B cell (primary cell): ENCODE measurements around the gene DPP10. TPM values are rescaled to one million over a fixed set of nuclear protein-coding genes. Genes with fewer than 3 reads are reported as not detected.

ENCODE experiments used
- ATAC-seq: fragments of 200-7000 bp; cut with Tn5 transposase; one replicate; pipeline ENCODE4 v1.10.0; 2021; ENCODE audit warnings: low read depth, mild to moderate bottlenecking, moderate number of reproducible peaks, moderate library complexity
- CTCF ChIA-PET: fragments of 350-600 bp; sonication (Branson Sonifier 250); formaldehyde crosslinking; loops from one replicate; lab custom pipeline; 2021; ENCODE audit warnings: antibody characterized with exemption, inconsistent platforms; lab: Charles Lee
- POLR2A ChIA-PET: fragments of 350-600 bp; sonication (Branson Sonifier 250); formaldehyde crosslinking; loops from one replicate; lab custom pipeline; 2021; ENCODE audit warnings: antibody characterized with exemption; lab: Charles Lee
- DNase-seq: peaks from one replicate; pipeline ENCODE4 v3.0.0; 2013
- H2AFZ ChIP-seq: 2 replicates; pipeline ENCODE4 v1.6.1; 2012; ENCODE audit warnings: mild to moderate bottlenecking, low read depth, low read length; ENCODE audit not compliant: insufficient read depth, poor library complexity, severe bottlenecking
- H3K27ac ChIP-seq, 2 donors: 1 replicate in 1 of 2; 2 replicates in 1 of 2; pipeline ENCODE4 v1.5.1; 2012 to 2013; ENCODE audit warnings: low read length in 2 of 2, mild to moderate bottlenecking in 2 of 2, moderate library complexity in 1 of 2
- H3K27me3 ChIP-seq, 4 experiments: fragments of 200-600 bp in 1 of 4; sonication (generic) in 1 of 4; replicated peaks in 1 of 4; 1 replicate in 2 of 4; 2 replicates in 2 of 4; pipeline versions ENCODE4 v1.6.1 to v1.7.0; 2013 to 2016; ENCODE audit warnings: low read length in 3 of 4, mild to moderate bottlenecking in 2 of 4, mixed read lengths in 1 of 4, moderate library complexity in 1 of 4; ENCODE audit not compliant: insufficient read depth in 4 of 4, control insufficient read depth in 3 of 4; ENCODE audit errors: control extremely low read depth in 1 of 4
- H3K36me3 ChIP-seq, 2 experiments: replicated peaks in 1 of 2; 1 replicate in 1 of 2; 2 replicates in 1 of 2; pipeline versions ENCODE4 v1.6.1 to v1.7.1; 2013; ENCODE audit warnings: low read length in 1 of 2; ENCODE audit not compliant: insufficient read depth in 2 of 2, control insufficient read depth in 1 of 2; ENCODE audit errors: control extremely low read depth in 1 of 2, extremely low read depth in 1 of 2
- H3K4me1 ChIP-seq, 2 donors: fragments of 200-600 bp in 1 of 2; sonication (generic) in 1 of 2; 1 replicate in 1 of 2; 2 replicates in 1 of 2; pipeline versions ENCODE4 v1.5.1 to v1.6.1; 2013 to 2017; ENCODE audit warnings: low read length in 2 of 2; ENCODE audit not compliant: control insufficient read depth in 2 of 2, insufficient read depth in 2 of 2
- H3K4me2 ChIP-seq: replicated peaks from 2 replicates; pipeline ENCODE3; 2012; ENCODE audit warnings: mild to moderate bottlenecking, low read depth, low read length; ENCODE audit not compliant: poor library complexity, severe bottlenecking
- H3K4me3 ChIP-seq, 5 experiments: fragments of 200-600 bp in 1 of 5; sonication (generic) in 1 of 5; 1 replicate in 3 of 5; 2 replicates in 2 of 5; pipeline versions ENCODE4 v1.5.1 to v1.7.0; 2011 to 2016; ENCODE audit warnings: low read length in 4 of 5, mild to moderate bottlenecking in 4 of 5, low read depth in 2 of 5, control low read depth in 1 of 5, moderate library complexity in 1 of 5; ENCODE audit not compliant: insufficient read depth in 1 of 5; ENCODE audit errors: control extremely low read depth in 1 of 5, extremely low read depth in 1 of 5
- H3K79me2 ChIP-seq: fragments of 200-600 bp; sonication (generic); one replicate; pipeline ENCODE4 v1.6.0; 2016; ENCODE audit warnings: low read length; ENCODE audit not compliant: control insufficient read depth, insufficient read depth
- H3K9ac ChIP-seq: fragments of 200-600 bp; sonication (generic); 2 replicates; pipeline ENCODE4 v1.6.1; 2017; ENCODE audit warnings: mild to moderate bottlenecking, low read length, moderate library complexity
- H3K9me3 ChIP-seq, 3 donors: one replicate each; pipeline versions ENCODE4 v1.6.1 to v1.7.1; 2013; ENCODE audit warnings: low read length in 2 of 3; ENCODE audit not compliant: control insufficient read depth in 2 of 3, insufficient read depth in 1 of 3; ENCODE audit errors: control extremely low read depth in 1 of 3
- H4K20me1 ChIP-seq: 2 replicates; pipeline ENCODE4 v1.6.0; 2012; ENCODE audit warnings: mild to moderate bottlenecking, low read length; ENCODE audit not compliant: insufficient read depth, control insufficient read depth, poor library complexity, severe bottlenecking
- H3K27ac Mint-ChIP-seq: one replicate; pipeline ENCODE4 v1.8.0; 2021; ENCODE audit warnings: mixed read lengths
- H3K27me3 Mint-ChIP-seq: one replicate; pipeline ENCODE4 v1.8.0; 2021; ENCODE audit warnings: mixed read lengths
- H3K4me1 Mint-ChIP-seq: one replicate; pipeline ENCODE4 v1.8.0; 2021; ENCODE audit warnings: mixed read lengths
- H3K4me3 Mint-ChIP-seq: one replicate; pipeline ENCODE4 v1.8.0; 2021; ENCODE audit warnings: mixed read lengths
- H3K9me3 Mint-ChIP-seq: one replicate; pipeline ENCODE4 v1.8.0; 2022; ENCODE audit warnings: mixed read lengths; ENCODE audit not compliant: insufficient read depth
- CTCF ChIP-seq: fragments of 200-600 bp; IDR thresholded peaks from one replicate; pipeline ENCODE4 v1.8.0; 2022; ENCODE audit warnings: antibody characterized with exemption, mild to moderate bottlenecking
- EZH2 ChIP-seq: IDR thresholded peaks from 2 replicates; pipeline ENCODE4 v1.6.1; 2012; ENCODE audit warnings: borderline replicate concordance, low read depth, mild to moderate bottlenecking, moderate library complexity, low read length; ENCODE audit not compliant: insufficient read depth, poor library complexity, severe bottlenecking
- WGBS: methylation state at CpG from one replicate; pipeline ENCODE4 v1.1.5; 2013; ENCODE audit warnings: missing lambda C conversion rate; ENCODE audit not compliant: insufficient coverage; 5-methylcytosine and 5-hydroxymethylcytosine counted together
- intact Hi-C: fragments of 100-400 bp; cut with micrococcal nuclease; formaldehyde crosslinking; loops from one replicate; pipeline ENCODE4 v1.10.0; 2022
- polyA plus RNA-seq: library from polyadenylated mRNA; depleted of rRNA; stranded (reverse); fragments of >200 nt; gene quantifications from 2 replicates; pipeline ENCODE4 v1.2.3, GENCODE V29; 2012
- total RNA-seq, 2 donors: library from RNA; stranded (reverse); fragments of 120-200 nt in 1 of 2; gene quantifications; 1 replicate in 1 of 2; 2 replicates in 1 of 2; pipeline versions ENCODE4 v1.2.3 to v1.2.4, GENCODE V29; 2013 to 2022

Gene DPP10
- total and polyA plus RNA-seq, 2 donors (not counting 1 experiment from before 2014, with no cell fraction given) = not detected

- Histone ChIP-seq H3K27me3 (no peaks in the 10 kb centered on the region), H3K27ac (no peak overlapping the region), H4K20me1 (no peaks in the 10 kb centered on the region), H3K9me3 (peaks cover 0 to 3% (median 0%) of the 10 kb centered on the region in 3 donors), H3K79me2 (no peaks in the 10 kb centered on the region), H3K9ac (no peak overlapping the region), H3K4me3 (no peak overlapping the region), H3K4me2 (no peak overlapping the region), H3K4me1 (no peaks in the 10 kb centered on the region), H2AFZ (no peak overlapping the region), H3K36me3 (no peaks in the 10 kb centered on the region)
- ATAC-seq = no peak
- Mint-ChIP-seq H3K27ac (no peak overlapping the region), H3K4me1 (no peaks in the 10 kb centered on the region), H3K4me3 (no peak overlapping the region), H3K27me3 (no peaks in the 10 kb centered on the region), H3K9me3 (peaks cover 2% of the 10 kb centered on the region)
- no CpG with 5 or more reads among the region's 4 CpGs for WGBS
- ChIA-PET POLR2A (no interaction called here), CTCF (interaction anchor here (0.5 kb wide), 1 partner anchor 15 kb away, joined by 3 read pairs; no protein-coding TSS in a partner anchor)
- TF ChIP-seq EZH2 (no peak), CTCF (no peak)
- DNase-seq = no peak
- intact Hi-C loops = no loop called here
These were observed 652.0 kb downstream of the DPP10 start for GRCh38 chr2:115094441-115094840.

GRCh38 chr2:115105966-115106365 lies 663.5 kb downstream of the DPP10 start:
- Mint-ChIP-seq H3K9me3 (no peaks in the 10 kb centered on the region), H3K27ac (no peak overlapping the region), H3K4me1 (no peaks in the 10 kb centered on the region), H3K27me3 (no peaks in the 10 kb centered on the region), H3K4me3 (no peak overlapping the region)
- no peaks in the 10 kb centered on the region for H3K79me2 ChIP-seq
- H3K4me3 ChIP-seq = no peak overlapping the region
- ATAC-seq = no peak
- H3K9ac ChIP-seq = no peak overlapping the region
- TF ChIP-seq CTCF (no peak), EZH2 (no peak)
- no peaks in the 10 kb centered on the region for H3K27me3 ChIP-seq
- H3K9me3 ChIP-seq = peaks cover 0 to 5% (median 0%) of the 10 kb centered on the region in 3 donors
- H4K20me1 ChIP-seq = no peaks in the 10 kb centered on the region
- DNase-seq = no peak
- CTCF ChIA-PET = no interaction called here
- POLR2A ChIA-PET = no interaction called here
- no peak overlapping the region for H2AFZ ChIP-seq
- H3K4me1 ChIP-seq = no peaks in the 10 kb centered on the region
- intact Hi-C loops = no loop called here
- no peak overlapping the region for H3K27ac ChIP-seq
- H3K36me3 ChIP-seq = no peaks in the 10 kb centered on the region
- no peak overlapping the region for H3K4me2 ChIP-seq
